ENCODE results near the gene TRPC1.

The TRPC1 gene

GRCh38 chr3:142844339-142844977 is 120.6 kb downstream of the TRPC1 start:
- DNase-seq (ENCODE audit: low spot score) = peak; percentile 51

GRCh38 chr3:142846779-142847577 is 123.1 kb downstream of the TRPC1 start:
- no peak for DNase-seq (ENCODE audit: low spot score)

GRCh38 chr3:142849148-142849547 is 125.3 kb downstream of the TRPC1 start:
- DNase-seq (ENCODE audit: low spot score) = no peak

- peak; percentile 84 for DNase-seq (ENCODE audit: low spot score)
Observed at GRCh38 chr3:142850395-142851023, 126.7 kb downstream of the TRPC1 start.

- DNase-seq (ENCODE audit: low spot score) = no peak
Observed at GRCh38 chr3:142852009-142852408, 128.2 kb downstream of the TRPC1 start.

GRCh38 chr3:142853270-142854168 is 129.7 kb downstream of the TRPC1 start:
- peak; percentile 20 for DNase-seq (ENCODE audit: low spot score)

GRCh38 chr3:142857056-142857455 is 133.2 kb downstream of the TRPC1 start:
- DNase-seq (ENCODE audit: low spot score) = no peak
